HG03354 (cell line): ENCODE measurements around the gene SLC13A2.

Experiments used
- ATAC-seq: cut with Tn5 transposase; IDR thresholded peaks from one replicate; pipeline ENCODE4 v1.9.1; 2021; ENCODE audit warnings: mild to moderate bottlenecking; ENCODE audit not compliant: unreplicated experiment, poor library complexity, severe bottlenecking

SLC13A2 gene

DNA sequence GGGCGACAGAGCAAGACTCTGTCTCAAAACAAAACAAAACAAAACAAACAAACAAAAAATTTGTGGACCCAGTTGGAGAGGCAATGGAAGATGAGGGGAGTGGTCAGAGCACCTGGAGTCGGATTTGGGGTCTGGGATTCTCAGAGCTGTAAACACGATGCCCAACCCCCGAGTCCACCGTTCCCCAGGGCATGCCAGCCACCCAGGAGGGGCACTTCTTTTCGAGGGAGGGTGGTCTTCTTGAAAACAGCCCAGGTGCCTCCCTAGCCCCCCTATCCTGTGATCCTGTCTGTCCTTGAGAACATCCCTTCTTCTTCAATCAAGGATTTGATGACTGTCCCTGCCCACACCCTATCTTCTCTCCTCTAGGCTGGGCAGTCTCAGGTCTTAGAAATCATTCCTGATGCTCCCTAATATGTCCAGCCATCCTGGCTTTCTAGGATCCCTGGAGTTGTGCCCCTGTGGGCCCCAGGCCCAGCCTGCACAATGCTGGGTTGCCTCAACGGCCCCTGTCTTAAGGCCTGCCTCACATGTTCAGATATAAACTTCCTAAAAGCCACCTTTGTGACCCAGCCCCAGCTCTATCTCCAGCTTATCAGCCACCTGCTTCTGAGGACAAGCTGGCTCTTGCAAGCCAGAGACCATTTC, 3.1 kb upstream of the SLC13A2 start:
- ATAC-seq: no peak

DNA sequence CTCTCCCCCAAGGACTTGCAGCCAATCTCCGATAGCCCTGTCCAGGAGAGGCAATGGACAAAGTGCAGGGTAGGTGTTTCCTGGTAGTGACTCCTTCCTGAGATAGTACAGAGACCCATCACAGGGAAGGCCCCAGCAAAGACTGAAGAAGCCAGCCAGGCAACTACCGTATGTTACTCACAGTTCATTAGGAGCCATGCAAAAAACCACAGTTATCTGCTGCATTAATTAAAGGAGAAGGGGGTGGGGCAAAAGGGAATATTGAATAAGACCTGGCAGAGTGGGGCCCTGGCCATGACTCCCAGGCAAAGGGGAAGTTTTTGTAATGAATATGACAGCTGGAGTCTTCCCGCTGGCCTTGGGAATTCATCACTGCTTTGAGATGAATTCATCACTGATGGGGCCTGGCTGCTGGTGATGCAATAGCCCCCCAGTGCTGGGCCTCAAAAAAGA, 2.5 kb upstream of the SLC13A2 start:
- no peak for ATAC-seq

DNA sequence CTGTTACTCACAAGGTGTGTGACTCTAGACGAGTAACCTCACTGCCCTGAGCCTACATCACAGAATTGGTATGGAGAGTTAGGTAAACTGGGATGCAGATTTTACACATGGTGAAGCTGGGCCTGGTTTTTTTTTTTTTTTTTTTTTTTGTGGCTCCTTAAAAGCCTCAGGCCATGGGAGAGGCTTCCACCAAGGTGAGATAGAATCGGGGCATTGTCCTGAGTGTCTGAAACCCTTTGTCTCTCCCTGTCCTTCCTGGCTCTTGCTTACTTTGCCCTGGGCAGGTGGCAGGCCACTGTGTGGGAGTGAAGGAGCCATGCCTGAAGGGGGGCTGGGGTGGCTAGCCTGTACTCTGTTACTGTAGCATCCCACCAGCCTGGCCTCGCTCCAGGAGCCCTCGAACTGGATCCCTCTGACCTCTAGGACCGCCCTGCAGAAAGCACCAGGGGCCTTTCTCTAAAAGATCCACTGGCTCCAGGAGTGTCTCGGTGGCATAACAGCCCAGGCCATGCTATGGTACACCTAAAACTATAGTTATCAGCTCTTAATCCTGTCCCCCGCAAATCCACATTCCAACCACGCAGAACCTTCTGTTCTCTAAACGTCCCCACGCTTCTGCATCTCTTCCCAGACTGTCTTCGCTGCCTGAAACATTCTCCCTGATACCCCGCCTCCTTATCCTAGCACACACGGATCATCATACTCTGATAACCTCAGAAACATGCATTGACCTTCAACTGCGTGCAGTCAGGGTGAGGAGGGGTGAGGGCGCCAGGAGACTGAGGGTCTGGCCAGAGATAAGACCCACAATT, 1.7 kb upstream of the SLC13A2 start:
- no peak for ATAC-seq

DNA sequence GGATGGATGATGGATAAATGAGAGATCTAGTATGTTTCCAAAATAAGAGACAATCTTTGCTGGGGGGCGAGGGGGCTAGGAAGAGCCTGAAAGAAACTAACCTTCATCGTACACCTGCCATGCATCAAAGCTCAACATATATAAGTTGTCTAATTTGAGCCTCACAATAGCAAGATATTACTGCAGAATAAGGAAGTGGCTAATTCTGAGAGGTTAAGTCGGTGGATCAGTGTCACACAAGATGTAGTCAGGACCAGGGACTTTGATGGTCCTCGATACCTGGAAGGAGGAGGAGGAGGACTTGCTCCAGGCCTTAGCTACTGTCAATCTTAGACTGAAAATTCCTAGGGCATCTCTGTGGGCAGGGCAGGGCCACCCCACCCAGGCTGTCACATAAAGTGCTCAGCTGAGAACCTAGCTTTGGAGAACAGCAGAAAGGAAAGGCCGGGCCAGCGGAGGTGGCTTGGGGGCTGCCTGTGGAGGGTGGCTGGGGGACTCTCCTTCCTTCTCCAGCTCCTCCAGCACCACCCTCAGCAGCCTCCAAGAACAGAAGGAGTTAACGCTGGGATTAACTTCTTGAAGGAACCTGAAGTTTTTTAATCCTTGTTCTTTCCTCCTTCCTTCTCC, 460 bp upstream of the SLC13A2 start:
- no peak for ATAC-seq

DNA sequence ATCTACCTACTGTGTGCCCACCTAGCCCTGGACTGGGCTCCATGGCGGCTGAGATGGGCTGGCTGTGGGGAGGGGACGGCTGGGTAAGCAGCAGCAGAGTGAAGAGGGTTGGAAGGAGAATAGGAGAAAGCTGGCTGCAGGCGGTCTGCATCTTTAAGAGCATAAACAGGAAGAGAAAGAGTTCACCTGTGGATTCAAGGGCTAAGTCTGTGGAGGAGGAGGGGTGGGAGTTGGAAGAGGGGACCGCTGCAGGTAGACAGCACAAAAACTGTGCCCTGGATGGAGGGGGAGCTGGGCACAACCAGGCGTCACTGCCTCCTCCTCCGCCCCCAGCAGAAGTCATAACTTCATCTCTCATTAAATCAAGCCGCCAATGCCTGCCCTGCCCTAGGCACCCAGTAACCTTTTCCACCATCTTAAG, 677 bp downstream of the SLC13A2 start:
- no peak for ATAC-seq

DNA sequence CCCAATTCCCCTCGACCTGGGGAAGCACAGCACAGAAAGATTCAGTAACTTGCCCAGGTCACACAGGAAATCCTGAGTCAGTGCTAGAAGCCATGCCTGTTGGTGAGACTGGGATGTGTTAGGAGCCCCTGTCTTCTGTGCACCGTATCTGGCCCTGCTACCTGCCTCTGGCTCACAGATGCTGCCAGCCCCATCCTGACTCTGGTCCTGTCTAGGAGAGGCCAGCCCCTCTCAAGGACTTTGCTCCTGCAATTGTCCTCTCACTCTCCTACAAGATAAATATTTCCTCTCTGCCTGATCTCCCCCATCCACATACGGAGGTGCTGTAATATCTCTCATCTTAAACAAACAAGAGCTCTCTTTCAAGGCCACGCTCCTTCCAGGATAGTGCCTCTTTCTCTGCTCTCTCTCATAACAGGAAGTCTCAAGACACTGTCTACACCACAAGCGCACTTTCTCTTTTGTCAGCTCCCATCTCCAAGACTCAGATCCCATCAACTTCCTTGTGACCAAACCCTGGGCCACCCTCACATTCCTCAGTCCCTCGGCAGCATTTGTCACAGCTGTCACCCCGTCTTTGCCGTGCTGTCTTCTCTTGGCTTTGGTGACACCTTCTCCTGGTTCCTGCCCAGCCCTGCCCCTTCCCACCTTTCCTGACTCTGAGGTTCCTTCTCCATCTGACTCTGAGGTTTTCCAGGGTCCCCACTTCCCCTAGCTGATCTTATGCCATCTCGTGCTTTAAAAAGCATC, 1.9 kb downstream of the SLC13A2 start:
- ATAC-seq: no peak

DNA sequence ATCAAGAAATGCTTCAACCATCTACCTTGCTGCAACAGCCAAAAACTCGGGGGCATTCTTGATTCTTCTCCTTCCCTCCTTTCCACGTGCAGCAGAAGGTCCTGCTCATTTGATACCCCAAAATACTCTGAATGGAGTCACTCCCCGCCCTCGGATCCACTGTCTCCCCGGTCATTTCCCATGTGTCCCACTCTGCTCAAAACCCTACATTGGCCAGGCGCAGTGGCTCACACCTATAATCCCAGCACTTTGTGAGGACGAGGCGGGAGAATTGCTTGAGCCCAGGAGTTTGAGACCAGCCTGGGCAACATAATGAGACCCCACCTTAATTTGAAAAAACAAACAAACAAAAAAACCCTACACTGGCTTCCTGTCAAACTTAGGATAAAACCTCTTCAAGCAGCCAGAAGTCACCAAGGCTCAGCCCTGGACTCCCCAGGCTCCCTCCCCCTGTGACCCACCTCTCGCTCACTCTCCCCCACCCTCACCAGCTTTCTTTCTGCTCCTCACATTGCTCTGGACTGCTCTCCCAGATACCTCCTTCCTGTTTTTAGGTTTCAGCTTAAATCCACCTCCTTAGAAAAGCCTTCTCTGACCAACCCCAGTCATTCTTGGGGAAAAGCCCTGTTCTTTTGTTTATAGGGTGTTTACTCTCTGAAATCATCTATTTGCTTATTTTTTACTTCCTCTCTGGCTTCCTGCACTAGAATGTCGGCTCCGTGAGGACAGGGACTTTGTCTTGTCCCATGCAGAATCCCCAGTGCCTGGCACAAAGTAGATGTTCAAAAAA, 2.8 kb downstream of the SLC13A2 start:
- ATAC-seq: no peak

DNA sequence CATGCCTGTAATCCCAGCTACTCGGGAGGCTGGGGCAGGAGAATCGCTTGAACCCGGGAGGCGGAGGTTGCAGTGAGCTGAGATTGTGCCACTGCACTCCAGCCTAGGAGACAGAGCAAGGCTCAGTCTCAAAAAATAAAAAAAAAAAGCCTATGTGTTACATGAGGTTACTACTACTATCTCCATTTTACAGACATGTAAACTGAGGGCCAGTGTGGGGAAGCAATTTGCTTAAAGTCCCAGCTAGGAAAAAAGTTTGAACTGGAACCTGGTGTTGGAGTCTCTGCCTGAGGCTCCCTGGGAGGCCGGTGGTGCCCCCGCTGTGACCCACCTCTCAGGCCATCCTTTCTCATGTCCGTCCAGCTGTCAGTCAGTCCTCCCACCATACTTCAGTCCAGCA, 4.5 kb downstream of the SLC13A2 start:
- no peak for ATAC-seq

DNA sequence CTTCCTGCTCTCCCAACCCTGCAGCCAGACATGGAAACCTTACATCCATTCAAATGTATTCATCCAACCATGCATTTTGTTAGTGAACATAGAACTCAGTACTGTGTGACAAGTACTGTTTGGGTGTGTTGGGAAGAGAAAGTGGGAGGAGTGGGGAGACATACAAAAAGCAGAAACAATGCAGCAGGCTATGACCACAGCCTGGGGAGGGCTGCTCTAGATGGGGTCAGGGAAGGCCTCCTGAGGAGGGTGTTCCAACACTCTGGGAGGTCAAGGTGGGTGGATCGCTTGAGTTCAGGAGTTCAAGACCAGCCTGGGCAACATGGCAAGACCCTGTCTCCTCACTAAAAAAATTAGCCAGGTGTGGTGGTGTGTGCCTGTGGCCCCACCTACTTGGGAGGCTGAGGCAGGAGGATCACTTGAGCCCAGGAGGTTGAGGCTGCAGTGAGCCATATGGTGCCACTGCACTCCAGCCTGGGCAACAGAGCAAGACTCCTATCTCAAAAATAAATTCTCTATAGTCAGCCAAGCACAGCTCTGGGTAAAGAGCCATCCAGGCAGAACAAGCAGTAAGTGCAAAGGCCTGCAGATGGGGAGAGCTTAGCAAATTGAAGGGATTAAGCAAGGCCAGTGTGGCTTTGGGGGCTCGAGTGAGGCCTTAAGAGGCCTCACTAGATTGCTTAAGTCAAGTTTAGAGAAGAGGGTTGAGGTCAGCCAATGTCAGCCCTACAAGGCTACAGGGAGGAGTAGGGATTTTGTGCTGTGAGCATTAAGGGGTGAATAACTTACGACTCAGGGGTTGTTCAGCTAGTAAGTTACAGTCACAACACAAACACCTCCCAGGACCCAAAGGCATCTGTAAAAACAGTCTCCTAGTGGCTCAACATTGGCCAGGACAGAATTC, 5.5 kb downstream of the SLC13A2 start:
- no peak for ATAC-seq

DNA sequence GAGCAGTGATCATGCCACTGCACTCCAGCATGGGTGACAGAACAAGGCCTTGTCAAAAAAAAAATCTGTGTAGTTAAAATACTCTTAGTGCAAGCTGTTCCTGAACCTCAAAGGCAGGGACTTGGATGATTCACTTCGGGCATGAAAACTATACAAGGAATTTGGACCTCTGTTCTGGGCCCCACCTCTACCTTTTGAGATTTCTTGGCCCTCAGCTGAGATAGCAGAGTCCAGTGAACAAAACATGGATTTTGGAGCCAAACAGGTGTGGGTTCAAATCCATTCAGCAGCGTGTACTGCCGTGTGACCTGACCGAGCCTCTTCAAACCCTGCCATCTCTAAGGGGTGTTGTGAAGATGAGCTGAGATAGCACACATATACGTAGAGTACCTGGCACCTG, 6.8 kb downstream of the SLC13A2 start:
- ATAC-seq: no peak

DNA sequence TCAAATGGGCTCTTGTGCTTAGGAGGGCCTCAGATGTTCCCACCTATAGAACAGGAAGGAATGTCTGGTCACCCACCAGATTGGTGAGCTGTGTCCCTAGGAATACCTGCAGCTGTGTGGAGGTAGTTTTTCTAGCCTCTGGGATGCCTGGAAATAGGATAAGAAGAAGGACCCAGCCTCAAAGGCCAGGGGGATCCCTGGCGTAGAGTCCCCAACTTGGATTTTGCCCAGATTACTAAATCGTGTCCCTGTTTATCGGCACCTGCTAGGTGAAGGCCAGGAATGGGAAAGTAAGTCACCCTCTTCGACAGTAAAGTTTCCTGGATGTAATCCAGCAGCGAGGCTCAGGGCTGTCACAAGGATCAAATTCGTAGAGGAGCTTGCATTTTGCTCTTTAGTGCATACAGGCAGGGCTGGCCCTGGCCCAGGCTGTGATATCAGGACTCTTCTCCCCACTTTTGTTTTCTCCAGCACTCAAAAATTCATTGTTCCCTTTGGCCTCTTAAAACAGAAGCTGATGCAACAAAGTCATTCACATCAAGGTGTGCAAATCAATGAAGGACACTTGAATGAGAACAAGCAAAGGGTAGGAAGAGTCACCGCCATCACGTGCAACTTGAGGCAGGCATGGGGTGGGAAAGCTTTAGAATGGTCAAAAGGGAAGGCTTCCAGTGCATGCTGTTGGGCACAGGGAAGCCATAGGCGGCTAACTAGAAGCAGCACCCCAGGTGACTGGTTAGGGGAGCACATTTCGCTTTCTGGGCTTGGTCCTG, 7.5 kb downstream of the SLC13A2 start:
- no peak for ATAC-seq

DNA sequence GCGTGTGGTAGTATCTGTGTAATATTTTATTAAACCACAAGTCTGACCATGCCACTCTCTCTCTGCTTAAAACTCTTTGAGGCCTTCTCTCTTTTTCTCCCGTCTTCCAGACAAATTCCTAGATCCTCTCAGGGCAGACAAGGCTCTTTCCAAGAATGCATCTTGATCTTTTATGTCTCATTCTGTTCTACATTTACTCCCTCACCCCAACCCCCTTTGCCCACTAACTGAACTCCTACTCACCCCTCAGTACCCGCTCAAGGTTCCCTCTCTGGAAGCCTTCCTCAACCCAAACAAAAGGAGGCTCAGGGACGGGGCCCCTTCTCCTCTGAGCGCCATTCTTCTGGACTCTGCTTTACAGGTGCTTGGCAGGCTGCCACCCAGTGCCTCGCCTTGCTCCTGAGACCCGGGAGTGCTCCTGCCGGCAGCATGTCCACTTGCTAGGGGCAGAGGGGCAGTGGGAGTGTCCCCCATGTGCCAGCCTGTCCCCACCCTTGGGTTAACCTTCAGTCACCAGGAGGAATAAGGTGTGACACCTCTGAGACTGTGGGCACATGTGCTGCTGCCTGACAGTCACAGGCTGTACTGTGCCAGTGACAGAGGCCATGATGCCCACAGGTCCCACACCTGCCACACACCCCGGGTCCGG, 9.2 kb downstream of the SLC13A2 start:
- ATAC-seq: no peak

DNA sequence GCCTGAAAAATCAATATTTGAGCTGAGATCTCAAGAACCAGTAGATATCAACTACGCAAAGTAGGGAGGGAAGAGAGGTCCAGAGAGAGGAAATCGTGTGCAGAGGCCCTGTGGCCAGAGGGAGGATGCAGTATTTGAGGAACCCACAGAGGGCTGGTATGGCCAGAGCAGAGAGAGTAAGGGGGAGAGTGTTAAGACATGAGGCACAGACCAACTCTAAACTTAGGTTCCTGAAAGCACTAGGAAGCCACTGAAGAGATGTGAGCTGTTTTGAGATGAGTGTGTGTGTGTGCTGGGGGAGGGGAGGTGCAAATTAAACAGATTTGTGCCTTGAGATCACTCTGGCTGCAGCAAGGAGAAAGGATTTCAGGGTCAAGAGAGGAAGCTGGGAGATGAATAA, 10.9 kb downstream of the SLC13A2 start:
- ATAC-seq: peak; percentile 64

DNA sequence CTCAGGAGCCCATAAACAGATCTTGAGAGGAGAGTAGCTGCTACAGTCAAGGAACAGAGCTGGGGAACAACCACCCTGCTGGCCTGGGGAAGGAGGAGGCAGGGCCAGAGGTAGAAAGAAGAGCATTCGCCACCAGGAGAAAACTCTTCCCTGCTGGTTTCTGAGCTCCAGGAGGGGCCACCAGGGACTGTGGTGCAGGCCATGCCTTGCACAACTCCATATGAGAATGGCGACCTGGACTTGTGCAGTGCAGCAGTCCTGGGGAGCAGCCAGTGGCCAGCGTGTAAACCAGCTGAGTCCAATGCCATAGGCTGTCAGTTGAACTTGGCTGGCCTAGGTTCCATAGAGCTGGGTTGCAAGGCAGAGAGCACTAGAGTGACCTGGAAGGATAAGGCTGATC, 11.6 kb downstream of the SLC13A2 start:
- ATAC-seq: no peak

DNA sequence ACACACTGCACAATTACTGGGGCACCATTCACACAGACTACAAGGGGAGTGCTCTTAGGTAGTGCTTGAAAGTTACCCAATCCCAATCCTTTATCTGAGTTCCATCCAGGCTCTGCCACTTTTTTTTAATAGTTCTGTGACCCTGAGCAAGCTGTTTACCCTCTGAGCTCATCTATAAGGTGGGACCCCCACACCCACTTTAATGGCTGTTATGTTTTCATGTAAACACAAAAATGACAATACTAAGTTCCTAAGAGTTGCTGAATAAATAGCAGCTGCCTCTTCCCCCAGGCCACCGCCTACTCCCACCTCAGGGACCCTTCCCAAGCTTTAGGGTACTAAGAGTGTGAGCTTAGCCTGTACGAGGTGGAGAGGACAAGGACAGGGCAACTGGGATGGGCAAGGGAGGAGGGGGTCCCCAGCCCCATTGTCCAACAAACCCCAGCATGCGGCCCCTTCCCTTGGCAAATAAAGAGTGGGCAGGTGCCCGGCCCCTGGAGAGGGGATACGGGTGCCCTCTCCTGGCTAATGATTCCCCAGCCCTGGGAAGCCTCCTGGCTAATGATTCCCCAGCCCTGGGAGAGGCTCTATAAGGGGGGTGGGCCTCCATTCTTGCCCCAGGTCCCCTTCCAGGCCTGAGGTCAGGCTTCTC, 14.6 kb downstream of the SLC13A2 start:
- ATAC-seq: no peak

DNA sequence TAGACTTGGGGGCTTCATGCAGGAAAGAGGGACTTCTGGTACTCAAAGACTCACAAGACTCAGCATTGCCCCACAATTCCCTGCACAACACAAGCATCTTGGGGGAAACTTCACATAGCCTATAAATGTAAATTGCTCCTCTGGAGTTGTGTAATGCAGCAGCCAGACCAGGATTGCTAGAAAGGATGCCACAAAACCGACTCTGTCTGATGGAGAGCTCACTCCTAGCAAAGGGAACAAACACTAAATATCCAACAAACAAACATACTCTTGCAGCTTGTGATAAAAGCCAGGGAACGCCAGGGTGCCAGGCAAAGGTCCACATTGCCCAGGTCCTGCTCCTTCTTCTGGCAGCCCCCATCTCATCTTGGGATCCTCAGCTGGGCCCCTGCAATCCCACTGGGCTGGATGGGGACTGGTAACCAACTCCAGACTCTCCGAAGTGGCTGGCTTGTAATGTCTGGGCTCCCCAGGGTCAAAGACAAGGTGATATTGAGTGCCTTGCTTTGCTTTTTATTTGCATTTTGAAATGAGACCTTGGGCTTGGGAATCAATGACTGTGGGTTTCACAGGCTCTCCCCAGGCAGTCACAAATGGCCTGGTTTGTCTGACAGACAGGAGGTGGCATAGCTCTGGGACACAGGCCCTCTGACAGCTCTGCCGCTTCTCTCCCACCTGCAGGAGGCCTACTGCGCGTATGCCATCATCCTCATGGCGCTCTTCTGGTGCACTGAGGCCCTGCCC, 15.3 kb downstream of the SLC13A2 start:
- ATAC-seq: no peak
